DND-41 (cell line): ENCODE measurements around the gene CD82.

Source experiments
- CTCF ChIP-seq: IDR thresholded peaks from 2 replicates; pipeline ENCODE4 v1.5.1; 2012; ENCODE audit warnings: borderline replicate concordance, low read length, moderate library complexity, mild to moderate bottlenecking; ENCODE audit not compliant: poor library complexity, severe bottlenecking; ENCODE audit errors: extremely low read depth
- EZH2 ChIP-seq: IDR thresholded peaks from 3 replicates; pipeline ENCODE4 v1.6.1; 2012; ENCODE audit warnings: borderline replicate concordance, low read depth, mild to moderate bottlenecking, moderate library complexity, low read length, inconsistent platforms; ENCODE audit not compliant: severe bottlenecking

- TF ChIP-seq CTCF = no peak
- no peak for TF ChIP-seq EZH2
These were observed 61.2 kb downstream of the CD82 start for GRCh38 chr11:44626645-44627044.
